Vagina (tissue), 2 donors: ENCODE results near the gene TP53AIP1. TPM values are rescaled to one million over a fixed set of nuclear protein-coding genes. Genes with fewer than 3 reads are reported as not detected.

ENCODE experiments used
- DNase-seq, 2 donors: peaks; one replicate each; pipeline ENCODE4 v3.0.0-alpha.2; 2017; ENCODE audit errors: extremely low spot score in 2 of 2
- H3K27ac ChIP-seq: fragments of 200-600 bp; sonication (generic); one replicate; pipeline ENCODE4 v1.5.1; 2019
- H3K27me3 ChIP-seq: fragments of 200-600 bp; sonication (generic); one replicate; pipeline ENCODE4 v1.5.1; 2019
- H3K36me3 ChIP-seq, 2 donors: fragments of 200-600 bp; sonication (generic); one replicate each; pipeline ENCODE4 v1.5.1; 2017 to 2019
- H3K4me1 ChIP-seq: fragments of 200-600 bp; sonication (generic); one replicate; pipeline ENCODE4 v1.5.1; 2019
- H3K4me3 ChIP-seq, 2 donors: fragments of 200-600 bp; sonication (generic); 1 replicate in 1 of 2; 2 replicates in 1 of 2; pipeline ENCODE4 v1.5.1; 2016 to 2019
- H3K9me3 ChIP-seq: fragments of 200-600 bp; sonication (generic); one replicate; pipeline ENCODE4 v1.5.1; 2019
- POLR2A ChIP-seq, 2 donors: fragments of 450-650 bp; IDR thresholded peaks; one replicate each; pipeline ENCODE4 v1.6.1; 2017; ENCODE audit warnings: antibody characterized with exemption in 2 of 2, mild to moderate bottlenecking in 2 of 2, moderate library complexity in 2 of 2
- POLR2AphosphoS5 ChIP-seq, 2 donors: sonication (generic); formaldehyde crosslinking; IDR thresholded peaks; one replicate each; pipeline ENCODE4 v1.9.0; 2017; ENCODE audit warnings: antibody characterized with exemption in 2 of 2, mild to moderate bottlenecking in 2 of 2, low read depth in 1 of 2; ENCODE audit not compliant: insufficient read depth in 1 of 2
- intact Hi-C: fragments of 100-400 bp; cut with DNase I; formaldehyde crosslinking; loops from one replicate; pipeline ENCODE4 v1.15.1; 2023
- total RNA-seq: library from RNA; depleted of rRNA; stranded (reverse); fragments of >200 nt; gene quantifications from one replicate; pipeline ENCODE4 v1.2.3, GENCODE V29; 2016
- TF ChIP-seq, protein P1 (sequence below), 3 experiments: fragments of 450-650 bp in 2 of 3; fragments of 200-600 bp in 1 of 3; sonication (generic) in 1 of 3; IDR thresholded peaks; one replicate each; pipeline ENCODE4 v1.5.1; 2017 to 2019; ENCODE audit warnings: antibody characterized with exemption in 3 of 3, mild to moderate bottlenecking in 2 of 3, moderate library complexity in 2 of 3

The TP53AIP1 gene
- total RNA-seq, 1 donor from 2014 or later: 3.7 TPM

DNA sequence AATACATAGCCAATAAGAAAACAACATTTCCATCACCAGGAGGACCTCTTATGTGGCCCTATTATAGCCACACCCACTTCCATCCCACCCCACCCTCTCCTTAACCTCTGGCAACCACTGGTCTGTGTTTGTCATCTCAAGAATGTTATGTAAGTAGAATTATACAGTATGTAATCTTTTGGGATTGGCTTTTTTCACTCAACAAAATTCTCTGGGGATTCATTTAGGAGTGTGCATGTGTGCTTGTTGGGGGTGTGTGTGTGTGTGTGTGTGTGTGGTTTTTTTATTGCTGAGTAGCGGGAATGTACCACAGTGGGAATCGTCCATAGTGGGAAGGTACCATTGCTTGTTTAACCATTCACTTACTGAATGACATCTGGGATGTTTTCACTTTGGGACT lies 46.3 kb downstream of the TP53AIP1 start:
- Histone ChIP-seq H3K9me3 (no peaks in the 10 kb centered on the region), H3K36me3 (no peaks in the 10 kb centered on the region), H3K27me3 (no peaks in the 10 kb centered on the region), H3K27ac (no peak overlapping the region), H3K4me3 (no peak overlapping the region), H3K4me1 (peaks cover 5% of the 10 kb centered on the region)
- TF ChIP-seq POLR2AphosphoS5 (IDR thresholded peaks at IDR 0.05; ENCODE audit: insufficient read depth in 1 of 2, low read depth in 1 of 2): no peak
- TF ChIP-seq, protein P1, sequence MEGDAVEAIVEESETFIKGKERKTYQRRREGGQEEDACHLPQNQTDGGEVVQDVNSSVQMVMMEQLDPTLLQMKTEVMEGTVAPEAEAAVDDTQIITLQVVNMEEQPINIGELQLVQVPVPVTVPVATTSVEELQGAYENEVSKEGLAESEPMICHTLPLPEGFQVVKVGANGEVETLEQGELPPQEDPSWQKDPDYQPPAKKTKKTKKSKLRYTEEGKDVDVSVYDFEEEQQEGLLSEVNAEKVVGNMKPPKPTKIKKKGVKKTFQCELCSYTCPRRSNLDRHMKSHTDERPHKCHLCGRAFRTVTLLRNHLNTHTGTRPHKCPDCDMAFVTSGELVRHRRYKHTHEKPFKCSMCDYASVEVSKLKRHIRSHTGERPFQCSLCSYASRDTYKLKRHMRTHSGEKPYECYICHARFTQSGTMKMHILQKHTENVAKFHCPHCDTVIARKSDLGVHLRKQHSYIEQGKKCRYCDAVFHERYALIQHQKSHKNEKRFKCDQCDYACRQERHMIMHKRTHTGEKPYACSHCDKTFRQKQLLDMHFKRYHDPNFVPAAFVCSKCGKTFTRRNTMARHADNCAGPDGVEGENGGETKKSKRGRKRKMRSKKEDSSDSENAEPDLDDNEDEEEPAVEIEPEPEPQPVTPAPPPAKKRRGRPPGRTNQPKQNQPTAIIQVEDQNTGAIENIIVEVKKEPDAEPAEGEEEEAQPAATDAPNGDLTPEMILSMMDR (IDR thresholded peaks at IDR 0.05): no peak
- no peak for TF ChIP-seq POLR2A (IDR thresholded peaks at IDR 0.05)
- no peak for DNase-seq
- intact Hi-C loops: no loop called here

DNA sequence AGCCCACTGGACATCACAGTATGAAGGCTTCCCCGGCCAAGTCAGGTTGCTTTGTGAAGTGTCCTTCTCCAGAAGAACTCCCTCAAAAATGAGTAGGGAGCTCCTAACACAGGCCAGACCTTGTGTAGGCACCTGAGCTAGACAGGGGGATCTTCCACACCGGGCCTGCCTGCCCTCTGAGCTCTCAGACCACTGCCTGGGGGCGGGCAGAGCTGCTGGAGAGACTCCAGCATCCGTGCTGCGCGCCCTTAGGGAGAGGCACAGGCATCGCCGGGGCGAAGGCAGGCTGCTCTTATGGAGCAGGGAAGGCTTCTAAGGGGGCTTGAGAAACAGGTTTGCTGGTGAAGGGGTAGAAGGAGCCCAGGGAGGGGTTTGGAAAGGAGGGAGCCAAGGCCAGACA lies 47.1 kb downstream of the TP53AIP1 start:
- H3K27ac ChIP-seq: no peak overlapping the region
- intact Hi-C loops: no loop called here
- no peaks in the 10 kb centered on the region for H3K9me3 ChIP-seq
- peaks cover 10% of the 10 kb centered on the region for H3K4me1 ChIP-seq
- TF ChIP-seq POLR2AphosphoS5 (IDR thresholded peaks at IDR 0.05; ENCODE audit: insufficient read depth in 1 of 2, low read depth in 1 of 2) (no peak), POLR2A (IDR thresholded peaks at IDR 0.05) (no peak)
- TF ChIP-seq, protein P1 (IDR thresholded peaks at IDR 0.05): no peak
- DNase-seq: no peak
- H3K27me3 ChIP-seq: no peaks in the 10 kb centered on the region
- H3K4me3 ChIP-seq: no peak overlapping the region
- no peaks in the 10 kb centered on the region for H3K36me3 ChIP-seq

DNA sequence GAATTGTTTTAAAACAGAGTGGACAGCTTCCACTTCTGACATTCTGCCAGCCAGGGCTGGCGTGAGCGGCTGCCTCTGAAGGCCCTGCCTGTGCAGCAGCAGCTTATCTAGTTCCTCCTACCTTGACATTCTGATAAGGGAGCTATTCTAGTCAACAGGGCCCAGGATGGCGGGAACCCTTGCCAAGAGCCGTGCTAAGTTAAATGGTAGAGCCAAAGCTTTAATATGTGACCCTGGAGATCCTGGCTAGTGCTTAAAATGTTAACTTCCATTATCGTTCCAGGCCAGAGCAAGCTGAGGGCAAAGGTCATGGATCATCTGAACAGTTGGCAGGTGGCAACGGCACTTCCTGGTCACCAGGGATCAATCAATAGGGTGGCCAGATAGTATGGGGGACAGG lies 48.0 kb downstream of the TP53AIP1 start:
- no peak overlapping the region for H3K4me3 ChIP-seq
- H3K9me3 ChIP-seq: no peaks in the 10 kb centered on the region
- no peaks in the 10 kb centered on the region for H3K36me3 ChIP-seq
- TF ChIP-seq, protein P1 (IDR thresholded peaks at IDR 0.05): no peak
- TF ChIP-seq POLR2A (IDR thresholded peaks at IDR 0.05) (no peak), POLR2AphosphoS5 (IDR thresholded peaks at IDR 0.05; ENCODE audit: insufficient read depth in 1 of 2, low read depth in 1 of 2) (no peak)
- no peak for DNase-seq
- no peaks in the 10 kb centered on the region for H3K27me3 ChIP-seq
- no peak overlapping the region for H3K27ac ChIP-seq
- peaks cover 14% of the 10 kb centered on the region for H3K4me1 ChIP-seq
- intact Hi-C loops: no loop called here

DNA sequence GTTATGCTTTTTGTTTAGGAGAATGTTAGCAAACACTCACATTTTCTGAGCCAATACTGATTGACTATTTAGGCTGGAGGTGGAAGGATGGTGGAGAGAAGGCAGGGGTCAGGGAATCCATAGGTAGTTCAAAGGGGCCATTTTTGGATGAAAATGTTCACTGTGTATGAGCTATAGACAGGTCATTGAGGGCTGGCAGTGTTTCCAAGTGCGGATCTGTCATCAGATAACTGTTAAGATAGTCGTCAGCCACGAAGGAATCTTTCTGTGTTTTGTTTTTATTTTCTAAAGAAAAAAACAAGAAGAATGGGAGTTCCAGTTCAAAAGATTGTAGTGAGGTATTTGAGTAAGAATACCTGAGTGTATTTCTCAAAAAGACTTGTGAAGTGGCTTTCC lies 48.4 kb downstream of the TP53AIP1 start:
- Histone ChIP-seq H3K27ac (no peak overlapping the region), H3K27me3 (no peaks in the 10 kb centered on the region), H3K4me1 (peaks cover 14% of the 10 kb centered on the region), H3K4me3 (no peak overlapping the region), H3K9me3 (no peaks in the 10 kb centered on the region), H3K36me3 (no peaks in the 10 kb centered on the region)
- no peak for DNase-seq
- intact Hi-C loops: no loop called here
- TF ChIP-seq, protein P1 (IDR thresholded peaks at IDR 0.05): no peak
- TF ChIP-seq POLR2AphosphoS5 (IDR thresholded peaks at IDR 0.05; ENCODE audit: insufficient read depth in 1 of 2, low read depth in 1 of 2): no peak
- TF ChIP-seq POLR2A (IDR thresholded peaks at IDR 0.05): no peak

GRCh38 chr11:128893578-128894285 lies 48.9 kb downstream of the TP53AIP1 start:
- DNase-seq: no peak
- no peak overlapping the region for H3K4me3 ChIP-seq
- no peaks in the 10 kb centered on the region for H3K27me3 ChIP-seq
- no peak overlapping the region for H3K27ac ChIP-seq
- intact Hi-C loops: no loop called here
- no peaks in the 10 kb centered on the region for H3K36me3 ChIP-seq
- TF ChIP-seq POLR2AphosphoS5 (IDR thresholded peaks at IDR 0.05; ENCODE audit: insufficient read depth in 1 of 2, low read depth in 1 of 2): no peak
- TF ChIP-seq POLR2A (IDR thresholded peaks at IDR 0.05): no peak
- TF ChIP-seq, protein P1 (IDR thresholded peaks at IDR 0.05): no peak
- peaks cover 14% of the 10 kb centered on the region for H3K4me1 ChIP-seq
- no peaks in the 10 kb centered on the region for H3K9me3 ChIP-seq
